ENCODE results near the gene TGFBR1. TPM values are rescaled to one million over a fixed set of nuclear protein-coding genes. Genes with fewer than 3 reads are reported as not detected.
"Not testable (repeated sequence)": the region's sequence is repeated elsewhere in the genome, so short reads cannot be mapped to it uniquely, and the experiment has no call there.

TGFBR1 gene
- total and polyA plus RNA-seq, 2 experiments from 2014 or later = 41.7 to 79.4 TPM

DNA sequence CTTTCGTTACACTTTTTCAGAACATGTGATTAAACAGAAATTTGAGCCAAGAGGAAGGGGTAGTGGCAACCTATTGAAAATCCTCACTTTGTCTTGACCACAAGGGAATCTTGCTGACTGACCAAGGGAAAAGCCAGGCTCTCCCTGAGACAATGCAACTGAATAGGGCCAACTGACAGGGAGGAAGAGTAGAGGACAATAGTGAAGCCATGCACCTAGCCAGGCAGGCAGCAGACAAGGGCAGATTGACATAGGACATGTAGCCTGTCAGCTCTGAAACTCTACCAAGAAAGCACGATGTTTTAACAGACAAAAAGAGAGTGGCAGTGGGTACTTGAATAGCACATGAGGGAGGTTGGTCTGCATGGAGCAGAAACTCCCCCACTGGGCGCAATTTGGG, 8.5 kb upstream of the TGFBR1 start:
- H2AFZ ChIP-seq = no peak overlapping the region
- no peaks in the 10 kb centered on the region for H3K27me3 ChIP-seq
- H3K27ac ChIP-seq = no peak overlapping the region
- H3K9me3 ChIP-seq (ENCODE audit: low read depth) = no peaks in the 10 kb centered on the region
- H4K20me1 ChIP-seq (ENCODE audit: insufficient read depth, poor library complexity, severe bottlenecking) = no peaks in the 10 kb centered on the region
- no peak overlapping the region for H3K4me2 ChIP-seq
- WGBS (ENCODE audit: low lambda C conversion rate, missing lambda C conversion rate) = 86% methylated on average over 3 of the region's 3 CpGs
- H3K79me2 ChIP-seq = no peaks in the 10 kb centered on the region
- no peak overlapping the region for H3K4me3 ChIP-seq
- H3K36me3 ChIP-seq (replicated peaks; ENCODE audit: insufficient read depth, low read depth) = no peaks in the 10 kb centered on the region
- H3K4me1 ChIP-seq (ENCODE audit: insufficient read depth) = no peaks in the 10 kb centered on the region
- DNase-seq (ENCODE audit: low spot score) = no peak
- no peaks in the 10 kb centered on the region for H3K9me2 ChIP-seq (replicated peaks; ENCODE audit: insufficient read depth)
- TF ChIP-seq EZH2phosphoT487 (IDR thresholded peaks at IDR 0.05; ENCODE audit: low read depth, severe bottlenecking, unreplicated experiment) = no peak

DNA sequence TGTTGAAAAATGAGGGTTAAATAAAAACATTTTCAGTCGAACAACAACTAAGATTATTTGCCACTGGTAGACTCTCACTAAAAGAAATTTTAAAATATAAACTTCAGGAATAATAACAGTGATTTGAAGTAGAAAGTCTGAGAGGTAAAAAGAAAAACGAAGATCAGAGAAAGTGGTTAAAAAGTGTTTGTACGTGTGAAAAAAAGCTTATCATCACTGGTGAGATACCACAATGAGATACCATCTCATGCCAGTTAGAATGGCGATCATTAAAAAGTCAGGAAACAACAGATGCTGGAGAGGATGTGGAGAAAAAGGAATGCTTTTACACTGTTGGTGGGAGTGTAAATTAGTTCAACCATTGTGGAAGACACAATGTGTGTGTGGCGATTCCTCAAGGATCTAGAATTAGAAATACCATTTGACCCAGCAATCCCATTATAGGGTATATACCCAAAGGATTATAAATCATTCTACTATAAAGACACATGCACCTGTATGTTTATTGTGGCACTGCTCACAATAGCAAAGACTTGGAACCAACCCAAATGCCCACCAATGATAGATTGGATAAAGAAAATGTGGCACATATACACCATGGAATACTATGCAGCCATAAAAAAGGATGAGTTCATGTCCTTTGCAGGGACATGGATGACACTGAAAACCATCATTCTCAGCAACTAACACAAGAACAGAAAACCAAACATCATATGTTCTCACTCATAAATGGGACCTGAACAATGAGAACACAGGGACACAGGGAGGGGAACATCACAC, 4.9 kb upstream of the TGFBR1 start:
- DNase-seq (ENCODE audit: low spot score); H3K27me3 ChIP-seq; H3K36me3 ChIP-seq (replicated peaks; ENCODE audit: insufficient read depth, low read depth); H3K9me3 ChIP-seq (ENCODE audit: low read depth); H3K9me2 ChIP-seq (replicated peaks; ENCODE audit: insufficient read depth); H3K4me1 ChIP-seq (ENCODE audit: insufficient read depth); H3K4me2 ChIP-seq; H4K20me1 ChIP-seq (ENCODE audit: insufficient read depth, poor library complexity, severe bottlenecking); H3K4me3 ChIP-seq; H3K79me2 ChIP-seq; H2AFZ ChIP-seq; H3K27ac ChIP-seq: not testable (repeated sequence)
- WGBS (ENCODE audit: low lambda C conversion rate, missing lambda C conversion rate) = 93% methylated on average over 5 of the region's 5 CpGs

DNA sequence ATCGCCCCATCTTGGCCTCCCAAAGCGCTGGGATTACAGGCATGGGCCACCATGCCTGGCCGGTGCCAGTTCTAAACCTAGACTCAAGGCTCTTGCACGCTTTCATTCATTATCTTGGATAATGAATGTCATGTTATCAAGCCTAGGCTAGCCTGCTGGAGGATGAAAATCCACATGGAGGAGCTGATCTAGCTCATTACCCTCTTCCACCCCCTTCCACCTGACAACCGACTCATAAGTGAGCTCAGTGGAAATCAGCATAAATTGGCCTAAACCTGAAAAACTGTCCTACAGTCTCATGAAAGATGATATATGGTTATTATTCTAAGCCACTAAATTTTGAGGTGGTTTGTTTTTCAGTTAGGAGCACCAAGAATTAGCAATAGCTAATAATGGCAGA, 3.6 kb upstream of the TGFBR1 start:
- 94% methylated on average over 5 of the region's 5 CpGs for WGBS (ENCODE audit: low lambda C conversion rate, missing lambda C conversion rate)
- TF ChIP-seq EZH2phosphoT487 (IDR thresholded peaks at IDR 0.05; ENCODE audit: low read depth, severe bottlenecking, unreplicated experiment) = no peak
- TF ChIP-seq EZH2 (IDR thresholded peaks at IDR 0.05; ENCODE audit: borderline replicate concordance) = no peak
- TF ChIP-seq, protein P1, sequence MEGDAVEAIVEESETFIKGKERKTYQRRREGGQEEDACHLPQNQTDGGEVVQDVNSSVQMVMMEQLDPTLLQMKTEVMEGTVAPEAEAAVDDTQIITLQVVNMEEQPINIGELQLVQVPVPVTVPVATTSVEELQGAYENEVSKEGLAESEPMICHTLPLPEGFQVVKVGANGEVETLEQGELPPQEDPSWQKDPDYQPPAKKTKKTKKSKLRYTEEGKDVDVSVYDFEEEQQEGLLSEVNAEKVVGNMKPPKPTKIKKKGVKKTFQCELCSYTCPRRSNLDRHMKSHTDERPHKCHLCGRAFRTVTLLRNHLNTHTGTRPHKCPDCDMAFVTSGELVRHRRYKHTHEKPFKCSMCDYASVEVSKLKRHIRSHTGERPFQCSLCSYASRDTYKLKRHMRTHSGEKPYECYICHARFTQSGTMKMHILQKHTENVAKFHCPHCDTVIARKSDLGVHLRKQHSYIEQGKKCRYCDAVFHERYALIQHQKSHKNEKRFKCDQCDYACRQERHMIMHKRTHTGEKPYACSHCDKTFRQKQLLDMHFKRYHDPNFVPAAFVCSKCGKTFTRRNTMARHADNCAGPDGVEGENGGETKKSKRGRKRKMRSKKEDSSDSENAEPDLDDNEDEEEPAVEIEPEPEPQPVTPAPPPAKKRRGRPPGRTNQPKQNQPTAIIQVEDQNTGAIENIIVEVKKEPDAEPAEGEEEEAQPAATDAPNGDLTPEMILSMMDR (IDR thresholded peaks at IDR 0.05; ENCODE audit: poor library complexity) = no peak

DNA sequence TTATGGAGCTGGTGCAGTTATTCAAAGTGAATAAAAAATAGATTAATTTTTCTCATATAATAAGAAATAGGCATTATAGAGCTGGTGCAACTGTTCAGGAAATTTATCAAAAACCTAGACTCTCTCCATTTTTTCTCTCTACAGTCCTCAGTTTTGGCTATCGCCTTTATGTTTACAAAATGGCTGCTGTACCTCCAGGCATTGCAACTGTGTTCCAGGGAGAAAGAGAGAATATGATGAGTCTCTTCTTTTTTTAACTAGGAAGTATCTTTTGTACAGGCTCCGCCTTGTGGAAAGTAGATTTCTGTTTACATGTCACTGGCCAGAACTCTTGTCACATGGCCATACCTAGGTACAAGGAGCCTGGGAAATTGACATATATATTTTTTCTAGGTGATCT, 3.1 kb upstream of the TGFBR1 start:
- no peaks in the 10 kb centered on the region for H3K9me3 ChIP-seq (ENCODE audit: low read depth)
- H3K9me2 ChIP-seq (replicated peaks; ENCODE audit: insufficient read depth) = no peaks in the 10 kb centered on the region
- H3K79me2 ChIP-seq = peaks cover 14% of the 10 kb centered on the region
- DNase-seq (ENCODE audit: low spot score) = no peak
- no peak overlapping the region for H3K4me3 ChIP-seq
- peak overlapping the region; percentile 86 for H3K27ac ChIP-seq
- H3K4me2 ChIP-seq = no peak overlapping the region
- peaks cover 11% of the 10 kb centered on the region for H3K4me1 ChIP-seq (ENCODE audit: insufficient read depth)
- no peaks in the 10 kb centered on the region for H3K36me3 ChIP-seq (replicated peaks; ENCODE audit: insufficient read depth, low read depth)
- no peaks in the 10 kb centered on the region for H3K27me3 ChIP-seq
- H4K20me1 ChIP-seq (ENCODE audit: insufficient read depth, poor library complexity, severe bottlenecking) = peaks cover 8% of the 10 kb centered on the region
- WGBS (ENCODE audit: low lambda C conversion rate, missing lambda C conversion rate) = 98% methylated on average over 2 of the region's 2 CpGs
- no peak for TF ChIP-seq EZH2phosphoT487 (IDR thresholded peaks at IDR 0.05; ENCODE audit: low read depth, severe bottlenecking, unreplicated experiment)
- TF ChIP-seq, protein P1 (IDR thresholded peaks at IDR 0.05; ENCODE audit: poor library complexity) = no peak
- no peak for TF ChIP-seq EZH2 (IDR thresholded peaks at IDR 0.05; ENCODE audit: borderline replicate concordance)
- no peak overlapping the region for H2AFZ ChIP-seq

More for the DNA sequence above, 3.6 kb upstream of the TGFBR1 start:
- Histone ChIP-seq H3K4me3 (no peak overlapping the region), H3K36me3 (replicated peaks; ENCODE audit: insufficient read depth, low read depth) (no peaks in the 10 kb centered on the region), H4K20me1 (ENCODE audit: insufficient read depth, poor library complexity, severe bottlenecking) (peaks cover 3% of the 10 kb centered on the region), H3K4me1 (ENCODE audit: insufficient read depth) (peaks cover 9% of the 10 kb centered on the region), H3K4me2 (no peak overlapping the region), H2AFZ (no peak overlapping the region), H3K9me3 (ENCODE audit: low read depth) (no peaks in the 10 kb centered on the region), H3K27me3 (no peaks in the 10 kb centered on the region), H3K9me2 (replicated peaks; ENCODE audit: insufficient read depth) (no peaks in the 10 kb centered on the region), H3K27ac (no peak overlapping the region), H3K79me2 (peaks cover 8% of the 10 kb centered on the region)
- no peak for DNase-seq (ENCODE audit: low spot score)
